ENCODE measurements around the gene KIAA0040.

DNA sequence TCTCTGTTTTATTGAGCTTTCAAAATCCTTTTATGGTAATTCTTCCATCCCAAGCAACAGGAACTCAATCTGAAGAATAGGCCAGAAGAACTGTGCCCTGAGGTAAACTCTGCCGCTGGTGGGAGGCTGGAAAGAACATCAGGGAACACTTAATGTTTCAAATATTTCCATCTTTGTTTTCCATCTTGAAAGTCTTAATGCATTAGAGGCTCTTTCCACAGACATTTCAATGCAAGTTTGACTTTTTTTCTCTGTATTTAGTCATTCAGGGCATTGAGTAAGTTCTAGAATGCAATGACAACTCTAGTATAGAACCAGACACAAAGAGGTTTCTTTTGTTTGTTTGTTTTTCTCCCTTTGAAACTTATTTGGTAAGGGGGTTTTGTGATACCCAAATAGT is 61.5 kb downstream of the KIAA0040 start:
- TF ChIP-seq POLR2A (IDR thresholded peaks at IDR 0.05) = no peak
- TF ChIP-seq, protein P1, sequence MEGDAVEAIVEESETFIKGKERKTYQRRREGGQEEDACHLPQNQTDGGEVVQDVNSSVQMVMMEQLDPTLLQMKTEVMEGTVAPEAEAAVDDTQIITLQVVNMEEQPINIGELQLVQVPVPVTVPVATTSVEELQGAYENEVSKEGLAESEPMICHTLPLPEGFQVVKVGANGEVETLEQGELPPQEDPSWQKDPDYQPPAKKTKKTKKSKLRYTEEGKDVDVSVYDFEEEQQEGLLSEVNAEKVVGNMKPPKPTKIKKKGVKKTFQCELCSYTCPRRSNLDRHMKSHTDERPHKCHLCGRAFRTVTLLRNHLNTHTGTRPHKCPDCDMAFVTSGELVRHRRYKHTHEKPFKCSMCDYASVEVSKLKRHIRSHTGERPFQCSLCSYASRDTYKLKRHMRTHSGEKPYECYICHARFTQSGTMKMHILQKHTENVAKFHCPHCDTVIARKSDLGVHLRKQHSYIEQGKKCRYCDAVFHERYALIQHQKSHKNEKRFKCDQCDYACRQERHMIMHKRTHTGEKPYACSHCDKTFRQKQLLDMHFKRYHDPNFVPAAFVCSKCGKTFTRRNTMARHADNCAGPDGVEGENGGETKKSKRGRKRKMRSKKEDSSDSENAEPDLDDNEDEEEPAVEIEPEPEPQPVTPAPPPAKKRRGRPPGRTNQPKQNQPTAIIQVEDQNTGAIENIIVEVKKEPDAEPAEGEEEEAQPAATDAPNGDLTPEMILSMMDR (IDR thresholded peaks at IDR 0.05) = no peak
